Lung (tissue), 12 donors: ENCODE results near the gene ANTXR1. TPM values are rescaled to one million over a fixed set of nuclear protein-coding genes. Genes with fewer than 3 reads are reported as not detected.

Source experiments
- ATAC-seq: fragments of 200-7000 bp; cut with Tn5 transposase; one replicate; pipeline ENCODE4 v1.9.1; 2020; ENCODE audit warnings: moderate number of reproducible peaks; ENCODE audit not compliant: insufficient read depth, low FRiP score
- DNase-seq, 3 donors: peaks; one replicate each; pipeline ENCODE4 v3.0.0-alpha.2; 2013 to 2017
- H3K27ac ChIP-seq, 2 donors: one replicate each; pipeline ENCODE4 v1.5.1; 2013; ENCODE audit warnings: mild to moderate bottlenecking in 2 of 2, moderate library complexity in 2 of 2, control low read depth in 1 of 2, inconsistent platforms in 1 of 2, low read depth in 1 of 2, low read length in 1 of 2
- H3K27me3 ChIP-seq, 3 donors: one replicate each; pipeline ENCODE4 v1.5.1; 2013; ENCODE audit warnings: low read length in 2 of 3; ENCODE audit not compliant: control insufficient read depth in 3 of 3, insufficient read depth in 3 of 3
- H3K36me3 ChIP-seq, 4 donors: one replicate each; pipeline ENCODE4 v1.5.1; 2013; ENCODE audit warnings: low read length in 4 of 4, mild to moderate bottlenecking in 1 of 4, moderate library complexity in 1 of 4; ENCODE audit not compliant: control insufficient read depth in 4 of 4, insufficient read depth in 4 of 4
- H3K4me1 ChIP-seq, 5 donors: one replicate each; pipeline ENCODE4 v1.5.1; 2013; ENCODE audit warnings: low read length in 5 of 5, mild to moderate bottlenecking in 2 of 5, moderate library complexity in 1 of 5; ENCODE audit not compliant: control insufficient read depth in 5 of 5, insufficient read depth in 5 of 5
- H3K4me3 ChIP-seq: one replicate; pipeline ENCODE4 v1.5.1; 2013; ENCODE audit warnings: mild to moderate bottlenecking, control low read depth, moderate library complexity
- H3K9ac ChIP-seq, 2 donors: one replicate each; pipeline ENCODE4 v1.5.1; 2013; ENCODE audit warnings: low read length in 2 of 2, control low read depth in 1 of 2; ENCODE audit not compliant: insufficient read depth in 1 of 2
- H3K9me3 ChIP-seq, 4 donors: one replicate each; pipeline ENCODE4 v1.5.1; 2013; ENCODE audit warnings: low read length in 3 of 4, mild to moderate bottlenecking in 1 of 4, moderate library complexity in 1 of 4; ENCODE audit not compliant: control insufficient read depth in 4 of 4, insufficient read depth in 3 of 4
- WGBS, 2 donors: extraction: QIAGEN DNeasy Blood & Tissue Kit; methylation state at CpG; one replicate each; pipeline ENCODE4 v1.1.7; 2013; 5-methylcytosine and 5-hydroxymethylcytosine counted together
- polyA plus RNA-seq, 2 donors: library from polyadenylated mRNA; stranded (reverse); fragments of 200-250 nt; gene quantifications; one replicate each; pipeline ENCODE4 v1.2.1, GENCODE V29; 2013
- total RNA-seq, 2 donors: library from RNA; depleted of rRNA in 1 of 2; stranded (reverse); fragments of >200 nt in 1 of 2; gene quantifications; one replicate each; pipeline ENCODE4 v1.2.1, GENCODE V29; 2014 to 2021
- TF ChIP-seq, protein P1 (sequence below): IDR thresholded peaks from 2 replicates; pipeline ENCODE4 v1.5.1; 2012; ENCODE audit warnings: mild to moderate bottlenecking; ENCODE audit errors: control extremely low read depth, extremely low read depth
- donor health status: control.
- donor health status: control.
- donor health status: Bipolar disorder and iron deficiency.
- donor health status: healthy.
- donor health status: DM: yes; HTN: yes; CAD: no.

ANTXR1 gene
- total and polyA plus RNA-seq, 4 donors = 13.4 to 81.0 (median 34.8) TPM

DNA sequence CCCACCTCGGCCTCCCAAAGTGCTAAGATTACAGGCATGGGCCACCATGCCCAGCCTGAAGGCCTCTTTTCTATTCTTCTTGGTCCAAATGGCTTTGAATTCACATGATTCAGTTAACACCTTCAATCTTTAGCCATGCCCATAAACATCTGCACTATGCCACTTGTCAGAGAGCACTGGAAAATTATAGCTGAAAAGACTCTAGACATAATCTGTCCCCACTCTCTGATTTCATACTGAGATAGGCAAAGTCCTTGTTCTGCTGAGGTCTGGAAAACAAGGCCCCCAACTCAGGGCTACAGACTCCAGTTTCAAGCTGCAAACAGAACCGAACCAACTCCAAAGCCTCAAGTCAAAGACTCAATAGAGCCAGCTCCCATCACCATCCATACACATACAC is 170.7 kb downstream of the ANTXR1 start:
- DNase-seq = no peak
- TF ChIP-seq, protein P1, sequence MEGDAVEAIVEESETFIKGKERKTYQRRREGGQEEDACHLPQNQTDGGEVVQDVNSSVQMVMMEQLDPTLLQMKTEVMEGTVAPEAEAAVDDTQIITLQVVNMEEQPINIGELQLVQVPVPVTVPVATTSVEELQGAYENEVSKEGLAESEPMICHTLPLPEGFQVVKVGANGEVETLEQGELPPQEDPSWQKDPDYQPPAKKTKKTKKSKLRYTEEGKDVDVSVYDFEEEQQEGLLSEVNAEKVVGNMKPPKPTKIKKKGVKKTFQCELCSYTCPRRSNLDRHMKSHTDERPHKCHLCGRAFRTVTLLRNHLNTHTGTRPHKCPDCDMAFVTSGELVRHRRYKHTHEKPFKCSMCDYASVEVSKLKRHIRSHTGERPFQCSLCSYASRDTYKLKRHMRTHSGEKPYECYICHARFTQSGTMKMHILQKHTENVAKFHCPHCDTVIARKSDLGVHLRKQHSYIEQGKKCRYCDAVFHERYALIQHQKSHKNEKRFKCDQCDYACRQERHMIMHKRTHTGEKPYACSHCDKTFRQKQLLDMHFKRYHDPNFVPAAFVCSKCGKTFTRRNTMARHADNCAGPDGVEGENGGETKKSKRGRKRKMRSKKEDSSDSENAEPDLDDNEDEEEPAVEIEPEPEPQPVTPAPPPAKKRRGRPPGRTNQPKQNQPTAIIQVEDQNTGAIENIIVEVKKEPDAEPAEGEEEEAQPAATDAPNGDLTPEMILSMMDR = no peak
- no peak for ATAC-seq
- Histone ChIP-seq H3K27me3 (no peaks in the 10 kb centered on the region), H3K9me3 (no peaks in the 10 kb centered on the region), H3K9ac (no peak overlapping the region), H3K4me1 (peaks cover 0 to 28% (median 2%) of the 10 kb centered on the region in 5 donors), H3K27ac (no peak overlapping the region), H3K36me3 (peaks cover 0 to 27% (median 10%) of the 10 kb centered on the region in 4 donors), H3K4me3 (no peak overlapping the region)
- 95 to 100% methylated on average over 2 of the region's 2 CpGs for WGBS, 2 donors

DNA sequence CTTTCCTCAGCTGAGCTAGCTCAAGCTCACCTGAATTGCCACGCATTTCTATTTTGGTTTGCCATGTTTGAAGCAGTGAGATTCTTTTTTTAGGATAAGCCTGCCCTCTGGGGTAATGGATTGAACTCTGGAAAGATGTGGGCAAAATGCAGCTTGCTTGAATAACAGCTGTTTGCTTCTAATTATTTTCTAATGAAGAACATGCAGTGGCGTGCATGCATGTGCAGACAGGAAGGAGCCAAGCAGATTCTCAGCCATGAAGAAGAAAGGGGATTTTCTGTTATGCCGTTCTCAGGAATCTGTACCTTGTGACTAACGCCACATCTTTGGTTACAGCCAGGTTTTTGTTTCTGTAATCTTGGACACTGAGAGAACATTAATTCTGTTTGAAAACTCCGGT is 171.2 kb downstream of the ANTXR1 start:
- WGBS, 2 donors = 84 to 90% methylated on average over 5 of the region's 5 CpGs
- Histone ChIP-seq H3K4me1 (peaks cover 0 to 29% (median 2%) of the 10 kb centered on the region in 5 donors), H3K27ac (no peak overlapping the region), H3K4me3 (no peak overlapping the region), H3K27me3 (no peaks in the 10 kb centered on the region), H3K9ac (no peak overlapping the region), H3K36me3 (peaks cover 0 to 27% (median 12%) of the 10 kb centered on the region in 4 donors), H3K9me3 (no peaks in the 10 kb centered on the region)
- ATAC-seq = no peak
- DNase-seq = peak in 2 of 3 donors; percentile 34 to 48
- TF ChIP-seq, protein P1 = no peak

DNA sequence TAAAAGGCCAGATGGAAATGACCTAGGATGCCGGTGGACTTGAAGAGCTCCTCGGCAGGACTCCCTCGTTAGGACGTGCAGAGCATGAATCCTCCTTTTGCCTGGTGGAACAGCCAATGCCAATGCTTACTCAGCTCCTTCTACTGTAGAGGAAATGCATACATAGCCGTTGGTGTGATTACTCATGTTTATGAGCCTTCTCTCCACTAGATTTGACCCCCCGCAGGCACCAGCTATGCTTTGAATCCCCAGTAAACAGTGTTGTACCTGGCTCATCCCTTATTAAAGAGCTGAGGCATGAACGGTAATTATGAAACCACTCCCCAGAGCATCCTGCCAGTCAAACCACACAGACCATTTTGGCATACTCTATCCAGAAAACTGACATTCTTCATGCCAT is 172.8 kb downstream of the ANTXR1 start:
- ATAC-seq = no peak
- Histone ChIP-seq H3K27me3 (no peaks in the 10 kb centered on the region), H3K4me3 (no peak overlapping the region), H3K9ac (no peak overlapping the region), H3K27ac (no peak overlapping the region), H3K36me3 (peaks cover 0 to 27% (median 12%) of the 10 kb centered on the region in 4 donors), H3K4me1 (peaks cover 0 to 32% (median 5%) of the 10 kb centered on the region in 5 donors), H3K9me3 (no peaks in the 10 kb centered on the region)
- TF ChIP-seq, protein P1 = no peak
- DNase-seq = no peak
- 78 to 85% methylated on average over 7 of the region's 7 CpGs for WGBS, 2 donors

DNA sequence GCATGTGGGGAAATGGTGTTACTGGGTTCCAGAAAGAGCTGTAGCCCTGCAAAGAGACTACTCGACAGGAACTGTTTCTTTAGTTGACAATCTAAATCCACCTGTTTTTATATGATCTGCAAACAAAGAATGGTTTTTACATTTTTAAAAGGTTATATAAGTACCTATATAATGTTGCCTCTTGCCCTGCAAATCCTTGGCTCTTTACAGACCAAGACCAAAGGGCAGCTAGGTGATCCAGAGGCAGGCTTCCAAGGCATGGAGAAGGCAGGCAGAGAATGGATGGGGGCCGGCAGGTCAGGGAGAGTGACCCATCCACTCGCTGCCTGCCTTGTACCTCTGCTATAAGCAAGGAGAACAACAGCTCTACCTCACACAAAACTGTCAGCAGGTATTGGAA is 173.6 kb downstream of the ANTXR1 start:
- TF ChIP-seq, protein P1 = no peak

More for the DNA sequence above, 173.6 kb downstream of the ANTXR1 start:
- H3K27ac ChIP-seq = no peak overlapping the region
- 96% methylated on average over 3 of the region's 3 CpGs for WGBS, 2 donors
- no peaks in the 10 kb centered on the region for H3K27me3 ChIP-seq
- no peak overlapping the region for H3K4me3 ChIP-seq
- no peak overlapping the region for H3K9ac ChIP-seq
- peaks cover 0 to 27% (median 11%) of the 10 kb centered on the region in 4 donors for H3K36me3 ChIP-seq
- no peak for ATAC-seq
- H3K9me3 ChIP-seq = no peaks in the 10 kb centered on the region
- DNase-seq = no peak
- peaks cover 0 to 29% (median 5%) of the 10 kb centered on the region in 5 donors for H3K4me1 ChIP-seq
